ENCODE data around the gene CLDN9.

CLDN9 gene

DNA sequence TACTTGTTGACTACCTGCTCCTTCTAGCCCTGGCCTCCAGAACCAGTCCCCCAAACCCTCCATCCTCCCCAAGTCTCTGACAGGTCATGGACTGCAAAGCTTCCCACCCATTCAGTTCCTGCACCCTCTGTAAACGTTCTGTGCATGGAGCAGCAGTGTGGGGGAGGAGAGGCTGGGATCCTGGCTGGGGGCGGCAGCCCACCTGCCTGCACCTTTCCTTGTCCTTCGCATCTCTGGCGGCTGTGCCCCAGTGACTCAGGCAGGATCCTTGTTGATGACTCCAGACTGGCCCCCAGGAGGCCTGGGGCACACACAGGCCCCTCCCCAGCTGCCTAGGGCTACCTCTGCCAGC, 30.8 kb upstream of the CLDN9 start:
- H3K27me3 Mint-ChIP-seq = peaks cover 5% of the 10 kb centered on the region
- H3K27ac Mint-ChIP-seq = peak overlapping the region; percentile 45
- peaks cover 26% of the 10 kb centered on the region for H3K36me3 Mint-ChIP-seq (ENCODE audit: low read depth)
- peaks cover 33% of the 10 kb centered on the region for H3K4me1 Mint-ChIP-seq (ENCODE audit: low read depth)
- DNase-seq = no peak
- H3K4me3 Mint-ChIP-seq = peak overlapping the region; percentile 60
- H3K9me3 Mint-ChIP-seq = no peaks in the 10 kb centered on the region

DNA sequence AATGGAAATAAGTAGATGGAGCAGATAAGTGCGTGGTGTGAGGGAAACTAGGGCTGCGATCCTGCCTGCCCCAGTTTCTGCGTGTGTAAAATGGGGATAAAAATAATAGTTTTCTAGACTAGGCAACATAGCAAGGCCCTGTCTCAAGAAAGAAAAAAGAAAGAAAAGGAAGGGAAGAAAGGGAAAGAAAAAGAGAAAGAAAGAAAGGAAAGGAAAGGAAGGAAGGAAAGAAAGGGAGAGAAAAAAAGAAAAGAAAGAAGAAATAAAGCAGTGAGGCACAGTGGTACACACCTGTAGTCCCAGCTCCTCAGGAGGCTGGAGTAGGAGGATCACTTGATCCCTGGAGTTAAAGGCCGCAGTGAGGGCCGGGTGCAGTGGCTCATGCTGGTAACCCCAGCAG, 30.3 kb upstream of the CLDN9 start:
- no peak for DNase-seq
- peaks cover 33% of the 10 kb centered on the region for H3K4me1 Mint-ChIP-seq (ENCODE audit: low read depth)
- no peaks in the 10 kb centered on the region for H3K9me3 Mint-ChIP-seq
- peaks cover 5% of the 10 kb centered on the region for H3K27me3 Mint-ChIP-seq
- peak overlapping the region; percentile 60 for H3K4me3 Mint-ChIP-seq
- no peak overlapping the region for H3K27ac Mint-ChIP-seq
- H3K36me3 Mint-ChIP-seq (ENCODE audit: low read depth) = peaks cover 21% of the 10 kb centered on the region

DNA sequence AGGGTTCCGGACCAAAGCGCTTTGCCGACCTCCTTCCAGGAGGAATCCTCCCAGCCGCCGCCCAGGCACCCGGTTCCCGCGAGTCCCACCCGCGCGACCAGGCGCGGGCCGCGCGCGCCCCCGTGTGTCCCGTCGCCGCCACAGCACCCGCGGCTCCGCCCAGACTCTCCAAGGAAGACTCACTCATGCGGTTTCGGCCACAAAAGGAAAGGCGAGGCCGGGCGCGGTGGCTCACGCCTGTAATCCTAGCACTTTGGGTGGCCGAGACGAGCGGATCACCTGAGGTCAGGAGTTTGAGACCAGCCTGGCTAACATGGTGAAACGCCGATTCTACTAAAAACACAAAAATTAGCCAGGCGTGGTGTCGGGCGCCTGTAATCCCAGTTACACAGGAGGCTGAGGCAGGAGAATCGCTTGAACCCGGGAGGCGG, 29.0 kb upstream of the CLDN9 start:
- Mint-ChIP-seq H3K4me1 (ENCODE audit: low read depth) (peaks cover 28% of the 10 kb centered on the region), H3K36me3 (ENCODE audit: low read depth) (peaks cover 10% of the 10 kb centered on the region), H3K4me3 (peak overlapping the region; percentile 33), H3K27me3 (peaks cover 5% of the 10 kb centered on the region), H3K9me3 (no peaks in the 10 kb centered on the region), H3K27ac (no peak overlapping the region)
- peak; percentile 86 for DNase-seq

DNA sequence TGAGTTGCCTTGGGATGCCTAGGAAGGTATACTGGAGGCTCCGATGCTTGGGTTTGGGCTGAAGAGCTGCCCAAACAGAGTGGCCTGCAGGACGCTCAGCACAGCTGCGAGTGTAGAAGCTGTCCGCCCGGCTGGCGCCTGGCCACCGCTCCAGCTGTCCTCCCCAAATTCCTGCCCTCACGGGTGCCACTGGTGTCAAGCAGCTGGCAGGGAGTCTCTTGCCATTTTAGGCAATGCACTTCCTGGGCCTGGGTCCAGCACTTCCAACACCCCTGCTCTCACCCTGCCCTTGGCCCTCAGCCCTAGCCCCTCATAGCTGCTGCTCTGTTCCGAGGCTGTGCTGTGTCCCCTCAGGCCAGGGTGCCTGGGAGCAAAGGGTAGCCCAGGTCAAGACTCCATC, 27.3 kb upstream of the CLDN9 start:
- H3K4me3 Mint-ChIP-seq = no peak overlapping the region
- H3K27ac Mint-ChIP-seq = no peak overlapping the region
- peaks cover 3% of the 10 kb centered on the region for H3K36me3 Mint-ChIP-seq (ENCODE audit: low read depth)
- H3K27me3 Mint-ChIP-seq = peaks cover 5% of the 10 kb centered on the region
- peaks cover 25% of the 10 kb centered on the region for H3K4me1 Mint-ChIP-seq (ENCODE audit: low read depth)
- H3K9me3 Mint-ChIP-seq = no peaks in the 10 kb centered on the region
- no peak for DNase-seq

DNA sequence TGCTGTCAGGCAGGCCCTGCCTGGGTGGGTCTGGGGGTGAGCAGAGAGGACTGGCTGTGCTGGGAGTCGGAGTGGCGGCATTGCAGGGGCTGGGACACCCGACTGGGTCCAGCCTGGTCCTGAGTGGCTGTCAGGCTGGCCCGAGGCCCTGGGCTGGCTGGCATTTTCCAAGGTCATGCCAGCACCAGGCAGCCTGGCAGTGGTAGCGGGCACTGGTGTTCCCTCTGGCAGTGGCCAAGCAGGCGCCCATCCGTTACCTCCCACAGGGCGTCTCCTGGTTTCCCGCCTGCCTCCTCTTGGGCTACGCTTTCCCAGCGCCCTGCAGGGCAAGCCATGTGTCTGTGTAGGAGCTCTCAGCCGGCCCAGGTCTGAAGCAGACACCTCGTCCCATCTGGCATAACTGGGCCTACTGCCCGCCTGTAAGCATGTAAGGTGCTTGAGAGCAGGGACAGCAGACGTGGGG, 26.8 kb upstream of the CLDN9 start:
- no peaks in the 10 kb centered on the region for H3K9me3 Mint-ChIP-seq
- peaks cover 20% of the 10 kb centered on the region for H3K4me1 Mint-ChIP-seq (ENCODE audit: low read depth)
- peaks cover 5% of the 10 kb centered on the region for H3K27me3 Mint-ChIP-seq
- DNase-seq = no peak
- H3K27ac Mint-ChIP-seq = no peak overlapping the region
- no peak overlapping the region for H3K4me3 Mint-ChIP-seq
- no peaks in the 10 kb centered on the region for H3K36me3 Mint-ChIP-seq (ENCODE audit: low read depth)

DNA sequence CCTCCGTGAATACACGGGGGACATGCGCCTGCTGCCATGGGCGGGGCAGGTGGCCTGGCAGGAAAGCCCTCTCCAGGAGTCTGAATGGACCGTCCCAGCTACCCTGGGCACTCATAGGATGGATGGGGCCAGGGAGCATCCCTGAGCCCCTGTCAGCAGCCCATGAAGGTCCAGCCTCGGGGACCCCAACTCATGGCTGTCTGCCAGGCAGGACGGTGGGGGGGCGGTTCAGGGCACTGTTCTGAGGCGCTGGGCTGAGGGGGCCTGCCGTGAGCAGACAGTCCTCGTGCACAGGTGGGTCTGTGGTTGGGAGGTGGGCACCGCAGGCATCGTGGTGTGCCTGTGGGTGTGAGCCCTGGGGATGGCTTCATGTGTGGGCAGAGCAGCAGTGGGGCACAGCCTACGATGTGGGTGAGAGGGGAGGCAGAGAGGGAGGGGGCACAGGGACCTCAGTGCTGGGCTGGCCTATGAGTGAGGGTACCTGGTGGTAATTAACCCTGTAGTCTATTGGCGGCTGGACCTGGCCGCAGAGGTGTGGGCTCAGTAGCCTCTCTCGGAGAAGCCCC, 26.0 kb upstream of the CLDN9 start:
- H3K4me1 Mint-ChIP-seq (ENCODE audit: low read depth) = peaks cover 14% of the 10 kb centered on the region

DNA sequence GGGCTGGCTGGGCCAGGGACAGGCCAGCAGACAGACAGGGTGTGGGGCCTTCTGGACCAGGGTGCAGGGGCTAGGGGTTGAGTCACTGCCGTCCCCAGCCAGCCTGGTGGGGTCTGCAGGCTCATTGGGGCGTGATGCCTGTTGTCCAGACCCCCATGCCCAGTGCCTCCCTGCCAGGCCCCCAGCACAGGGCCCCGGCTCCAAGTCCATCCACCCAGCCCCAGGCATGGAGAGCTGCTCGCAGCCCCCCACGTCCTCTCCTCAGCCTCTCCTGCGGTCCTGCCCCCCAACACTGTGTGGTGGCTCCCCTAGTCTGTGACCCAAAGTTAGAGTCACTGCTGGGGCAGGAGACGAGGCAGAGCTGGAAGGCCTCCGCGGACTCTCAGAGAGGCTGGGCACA, 25.4 kb upstream of the CLDN9 start:
- Mint-ChIP-seq H3K4me1 (ENCODE audit: low read depth) (peaks cover 11% of the 10 kb centered on the region), H3K9me3 (no peaks in the 10 kb centered on the region), H3K27ac (no peak overlapping the region), H3K27me3 (peaks cover 5% of the 10 kb centered on the region), H3K36me3 (ENCODE audit: low read depth) (no peaks in the 10 kb centered on the region), H3K4me3 (no peak overlapping the region)
- no peak for DNase-seq

More for the DNA sequence above, 26.0 kb upstream of the CLDN9 start:
- no peak overlapping the region for H3K27ac Mint-ChIP-seq
- no peaks in the 10 kb centered on the region for H3K36me3 Mint-ChIP-seq (ENCODE audit: low read depth)
- H3K9me3 Mint-ChIP-seq = no peaks in the 10 kb centered on the region
- no peak overlapping the region for H3K4me3 Mint-ChIP-seq
- no peak for DNase-seq
- H3K27me3 Mint-ChIP-seq = peaks cover 5% of the 10 kb centered on the region

DNA sequence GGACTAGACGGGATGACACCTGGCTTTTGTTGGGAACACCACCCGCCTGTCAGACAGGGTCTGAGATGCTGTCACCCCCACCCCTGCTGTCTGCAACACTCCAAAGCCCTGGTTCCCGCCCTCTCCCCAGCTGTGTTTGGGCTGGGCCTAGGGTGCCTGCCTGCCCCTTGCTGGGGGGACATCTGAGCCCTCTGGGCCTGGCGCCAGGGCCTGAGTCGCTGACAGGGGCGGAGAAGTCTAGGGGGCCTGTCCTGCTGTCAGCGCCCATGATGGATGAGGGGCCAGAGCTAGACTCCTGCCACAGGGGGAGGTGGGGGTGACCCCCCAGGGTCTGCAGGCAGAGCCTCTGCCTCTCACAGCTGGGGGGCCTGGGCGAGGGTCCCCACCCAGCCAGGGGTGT, 24.9 kb upstream of the CLDN9 start:
- Mint-ChIP-seq H3K27ac (no peak overlapping the region), H3K36me3 (ENCODE audit: low read depth) (no peaks in the 10 kb centered on the region), H3K4me1 (ENCODE audit: low read depth) (peaks cover 11% of the 10 kb centered on the region), H3K9me3 (no peaks in the 10 kb centered on the region), H3K4me3 (no peak overlapping the region), H3K27me3 (peaks cover 5% of the 10 kb centered on the region)
- no peak for DNase-seq

DNA sequence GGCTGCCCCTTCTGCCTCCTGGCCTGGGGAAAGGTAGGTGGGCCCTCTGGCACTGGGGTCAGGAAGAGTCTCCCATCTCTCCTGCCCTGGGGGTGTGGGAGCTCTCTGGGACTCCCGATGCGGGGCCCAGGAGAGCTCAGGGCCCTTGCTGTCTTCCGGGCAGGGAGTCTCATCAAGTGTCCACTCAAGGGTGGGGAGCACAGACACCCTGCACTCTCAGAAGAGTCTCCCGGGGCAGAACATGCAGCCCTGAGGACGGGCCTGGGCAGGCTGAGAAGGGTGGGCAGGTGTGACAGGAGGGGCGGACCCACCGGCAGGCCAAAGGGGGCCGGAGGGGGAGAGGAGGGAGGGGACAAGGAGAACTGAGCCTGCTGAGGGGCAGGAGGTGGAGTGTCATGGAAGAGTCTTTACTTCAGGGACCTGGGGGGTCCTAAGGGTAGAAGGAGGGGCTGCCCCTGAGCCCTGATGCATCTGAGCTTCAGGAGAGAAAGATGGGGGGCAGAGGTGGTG, 24.1 kb upstream of the CLDN9 start:
- peaks cover 5% of the 10 kb centered on the region for H3K27me3 Mint-ChIP-seq
- no peak for DNase-seq
- no peaks in the 10 kb centered on the region for H3K9me3 Mint-ChIP-seq
- no peak overlapping the region for H3K27ac Mint-ChIP-seq
- no peaks in the 10 kb centered on the region for H3K36me3 Mint-ChIP-seq (ENCODE audit: low read depth)
- H3K4me1 Mint-ChIP-seq (ENCODE audit: low read depth) = peaks cover 5% of the 10 kb centered on the region
- no peak overlapping the region for H3K4me3 Mint-ChIP-seq

DNA sequence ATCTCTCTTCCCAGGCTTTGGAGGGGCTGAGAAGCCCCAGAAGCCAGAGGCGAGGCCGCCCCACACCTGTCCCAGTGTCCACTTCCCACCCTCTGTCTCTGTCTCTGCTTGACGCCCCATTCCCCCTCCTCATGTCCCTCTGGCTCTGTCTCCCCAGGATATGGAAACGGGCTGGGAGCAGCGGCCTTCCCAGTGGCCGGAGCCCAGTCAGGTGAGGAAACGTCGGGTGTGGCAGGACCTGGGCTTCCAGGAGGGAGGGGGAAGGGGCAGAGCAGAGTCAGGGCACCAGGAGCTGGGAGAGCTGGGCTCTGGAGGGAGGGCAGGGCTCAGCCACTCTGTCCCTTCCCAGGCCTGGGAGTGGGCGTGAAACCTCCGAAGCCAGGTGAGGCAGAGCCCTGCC, 21.8 kb upstream of the CLDN9 start:
- Mint-ChIP-seq H3K36me3 (ENCODE audit: low read depth) (no peaks in the 10 kb centered on the region), H3K4me1 (ENCODE audit: low read depth) (no peaks in the 10 kb centered on the region), H3K9me3 (no peaks in the 10 kb centered on the region)

DNA sequence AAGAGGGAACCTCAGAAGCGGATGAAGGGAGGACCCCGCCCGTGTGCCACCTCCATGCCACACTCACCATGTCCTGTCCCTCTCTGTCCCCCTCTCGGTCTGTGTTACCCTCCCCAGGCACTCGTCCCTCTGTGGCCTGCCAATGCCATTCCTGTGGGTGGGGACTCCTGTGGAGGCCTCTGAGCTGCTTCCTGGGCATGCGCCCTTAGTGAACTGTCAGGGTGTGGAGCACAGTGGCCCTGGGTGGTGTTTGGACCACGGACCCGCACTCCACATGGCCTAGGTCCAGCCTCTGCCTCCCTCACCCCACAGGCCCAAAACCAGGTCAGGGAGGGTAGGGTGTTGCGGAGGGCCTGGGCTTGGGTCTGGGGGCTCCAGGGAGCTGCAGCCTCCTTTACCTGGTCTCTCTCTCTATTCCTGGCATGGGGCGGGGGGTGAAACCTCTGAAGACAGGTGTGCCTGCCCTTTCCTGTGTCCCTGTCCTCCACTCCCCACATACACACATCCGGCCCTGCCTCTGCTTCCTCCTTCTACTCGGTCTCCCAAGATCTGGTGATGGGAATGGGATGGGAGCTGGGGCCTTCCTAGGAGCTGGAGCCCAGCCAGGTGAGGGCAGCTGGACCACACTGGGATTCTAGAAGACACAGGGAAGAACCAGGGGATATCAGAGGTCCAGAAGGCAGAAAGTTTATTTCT, 21.0 kb upstream of the CLDN9 start:
- no peaks in the 10 kb centered on the region for H3K9me3 Mint-ChIP-seq
- DNase-seq = no peak
- H3K27ac Mint-ChIP-seq = no peak overlapping the region
- no peaks in the 10 kb centered on the region for H3K27me3 Mint-ChIP-seq
- no peaks in the 10 kb centered on the region for H3K36me3 Mint-ChIP-seq (ENCODE audit: low read depth)
- H3K4me3 Mint-ChIP-seq = no peak overlapping the region
- H3K4me1 Mint-ChIP-seq (ENCODE audit: low read depth) = no peaks in the 10 kb centered on the region

More for the DNA sequence above, 21.8 kb upstream of the CLDN9 start:
- Mint-ChIP-seq H3K4me3 (no peak overlapping the region), H3K27me3 (peaks cover 2% of the 10 kb centered on the region), H3K27ac (no peak overlapping the region)
- no peak for DNase-seq

DNA sequence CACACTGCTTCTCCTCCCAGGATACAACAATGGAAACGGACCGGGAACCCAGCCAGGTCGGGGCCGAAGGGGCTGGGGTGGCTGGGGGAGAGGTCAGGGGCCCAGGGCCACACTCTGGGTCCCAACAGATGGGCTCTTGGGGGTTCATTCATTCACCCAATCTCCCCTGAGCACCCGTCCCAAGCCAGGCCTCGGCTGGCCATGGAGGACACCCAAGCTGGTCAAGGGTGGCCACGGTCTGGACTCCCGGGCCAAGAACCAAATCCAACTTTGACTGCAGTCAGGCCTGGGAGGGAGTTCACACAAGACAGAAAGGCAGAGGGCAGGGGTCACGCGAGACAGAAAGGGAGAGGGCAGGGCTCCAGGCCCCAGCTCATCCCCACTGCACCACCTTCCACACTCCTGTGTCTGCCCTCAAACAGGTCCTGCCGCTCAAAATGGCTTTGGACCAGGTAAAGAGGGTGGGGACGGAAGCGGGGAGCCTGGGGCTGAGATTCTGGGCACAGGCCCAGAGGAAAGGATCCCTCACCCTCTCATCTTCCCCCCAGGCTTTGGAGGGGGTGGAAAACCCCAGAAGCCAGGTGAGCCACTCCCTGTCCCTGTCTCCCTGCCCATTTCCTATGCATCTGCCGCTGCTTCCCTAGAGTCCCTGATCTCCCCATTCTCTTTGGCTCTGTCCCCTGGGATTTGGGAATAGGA, 20.2 kb upstream of the CLDN9 start:
- Mint-ChIP-seq H3K4me1 (ENCODE audit: low read depth) (no peaks in the 10 kb centered on the region), H3K9me3 (no peaks in the 10 kb centered on the region), H3K27ac (no peak overlapping the region), H3K27me3 (no peaks in the 10 kb centered on the region), H3K36me3 (ENCODE audit: low read depth) (no peaks in the 10 kb centered on the region), H3K4me3 (no peak overlapping the region)
- no peak for DNase-seq

DNA sequence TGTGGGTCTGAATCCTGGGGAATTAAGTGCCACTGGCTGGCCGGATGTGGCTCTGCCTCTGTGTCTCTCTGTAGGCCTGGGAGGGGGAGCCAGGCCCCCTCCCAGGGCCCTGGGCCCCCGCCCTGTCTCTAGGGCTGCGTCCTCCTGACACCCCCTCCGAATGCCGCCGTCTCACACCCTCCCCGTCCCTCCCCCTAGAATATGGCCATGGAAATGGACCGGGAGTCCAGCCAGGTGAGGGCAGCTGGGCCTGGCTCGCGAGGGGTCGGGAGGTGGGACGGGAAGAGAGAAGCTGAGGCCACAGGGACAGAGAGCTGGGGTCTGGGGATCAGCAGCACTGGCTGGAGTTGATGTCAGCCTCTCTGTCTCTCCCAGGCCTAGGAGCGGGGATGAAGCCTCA, 16.4 kb upstream of the CLDN9 start:
- Mint-ChIP-seq H3K27me3 (peaks cover 3% of the 10 kb centered on the region), H3K36me3 (ENCODE audit: low read depth) (no peaks in the 10 kb centered on the region), H3K9me3 (no peaks in the 10 kb centered on the region), H3K27ac (no peak overlapping the region), H3K4me3 (no peak overlapping the region), H3K4me1 (ENCODE audit: low read depth) (no peaks in the 10 kb centered on the region)
- DNase-seq = no peak

DNA sequence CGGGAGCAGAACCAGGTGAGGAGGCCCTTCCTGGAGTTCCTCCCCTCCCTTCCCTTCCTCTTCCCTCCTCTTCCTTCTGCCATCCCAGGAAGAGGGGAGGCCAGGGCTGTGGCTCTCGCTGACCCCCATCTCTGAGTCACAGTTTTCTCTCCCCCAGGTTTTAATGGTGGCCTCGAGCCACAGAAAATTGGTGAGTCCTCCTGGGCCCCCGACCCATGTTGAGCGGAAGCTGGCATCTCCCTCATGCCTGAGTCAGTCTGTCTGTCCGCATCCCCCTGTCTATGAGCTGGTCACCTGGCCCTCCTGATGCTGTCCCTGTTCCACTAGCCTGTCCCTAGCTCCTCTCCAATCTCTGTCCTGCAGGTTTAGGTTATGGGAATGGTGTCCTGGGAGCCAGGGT, 12.8 kb upstream of the CLDN9 start:
- no peaks in the 10 kb centered on the region for H3K36me3 Mint-ChIP-seq (ENCODE audit: low read depth)
- H3K27me3 Mint-ChIP-seq = peaks cover 6% of the 10 kb centered on the region
- no peak overlapping the region for H3K4me3 Mint-ChIP-seq
- no peaks in the 10 kb centered on the region for H3K9me3 Mint-ChIP-seq
- no peak for DNase-seq
- no peak overlapping the region for H3K27ac Mint-ChIP-seq
- H3K4me1 Mint-ChIP-seq (ENCODE audit: low read depth) = peaks cover 2% of the 10 kb centered on the region

DNA sequence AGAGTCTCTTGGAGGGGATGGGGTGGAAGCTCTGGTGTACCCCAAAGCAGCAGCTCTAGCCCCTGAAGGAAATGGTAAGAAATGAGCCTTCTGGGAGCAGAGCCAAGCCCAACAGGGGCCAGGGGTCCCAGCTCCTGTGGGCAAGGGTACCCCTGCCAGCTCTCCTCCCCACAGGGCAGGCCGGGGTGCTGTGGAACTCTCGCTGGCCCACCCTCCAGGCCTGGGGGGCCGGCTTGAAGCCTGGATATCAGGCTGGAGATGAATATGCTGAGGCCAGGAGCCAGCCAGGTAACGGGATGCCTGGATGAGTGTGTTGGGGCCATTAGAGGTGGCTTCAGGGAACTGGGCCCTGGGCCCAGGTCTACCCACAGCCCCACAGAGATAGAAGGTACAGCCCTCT, 12.2 kb upstream of the CLDN9 start:
- DNase-seq = no peak

More for the DNA sequence above, 12.2 kb upstream of the CLDN9 start:
- Mint-ChIP-seq H3K36me3 (ENCODE audit: low read depth) (no peaks in the 10 kb centered on the region), H3K27ac (no peak overlapping the region), H3K4me1 (ENCODE audit: low read depth) (peaks cover 3% of the 10 kb centered on the region), H3K4me3 (no peak overlapping the region), H3K27me3 (peaks cover 8% of the 10 kb centered on the region), H3K9me3 (no peaks in the 10 kb centered on the region)

Measured in activated T-cell treated with anti-CD3 and anti-CD28 coated beads, Interleukin-2, amount 50 U/mL, for 24 hours (primary cell).